Measurements from ENCODE around the gene GPS1.

GRCh38 chr17:82061047-82061925 is 9.6 kb downstream of the GPS1 start:
- TF ChIP-seq POLR2AphosphoS5 (IDR thresholded peaks at IDR 0.05; ENCODE audit: low read depth, low read length) (no peak), CTCF (IDR thresholded peaks at IDR 0.05) (no peak), FOSL2 (IDR thresholded peaks at IDR 0.05; ENCODE audit: borderline replicate concordance, low read depth) (no peak), REST (IDR thresholded peaks at IDR 0.05; ENCODE audit: low read depth, low read length) (no peak), USF2 (IDR thresholded peaks at IDR 0.05; ENCODE audit: borderline replicate concordance, low read depth, low read length) (no peak), CHD2 (IDR thresholded peaks at IDR 0.05; ENCODE audit: low read length, partially characterized antibody) (no peak), TAF1 (IDR thresholded peaks at IDR 0.05; ENCODE audit: borderline replicate concordance, low read depth, low read length) (no peak), IRF3 (IDR thresholded peaks at IDR 0.05; ENCODE audit: low read depth, low read length) (no peak), YY1 (IDR thresholded peaks at IDR 0.05; ENCODE audit: low read depth) (no peak), JUND (IDR thresholded peaks at IDR 0.05) (no peak), EP300 (IDR thresholded peaks at IDR 0.05; ENCODE audit: borderline replicate concordance in 1 of 2, low read depth in 1 of 2, low read length in 1 of 2) (no peak)

Data from SK-N-SH (cell line).